SH-SY5Y (cell line): Measurements from ENCODE around the gene FAM117B.

Experiments used
- GATA2 ChIP-seq: IDR thresholded peaks from 2 replicates; pipeline ENCODE4 v1.6.1; 2011; ENCODE audit warnings: mild to moderate bottlenecking, low read depth, low read length
- GATA3 ChIP-seq: IDR thresholded peaks from 2 replicates; pipeline ENCODE4 v1.6.1; 2011; ENCODE audit warnings: low read depth, mild to moderate bottlenecking, low read length, moderate library complexity

DNA sequence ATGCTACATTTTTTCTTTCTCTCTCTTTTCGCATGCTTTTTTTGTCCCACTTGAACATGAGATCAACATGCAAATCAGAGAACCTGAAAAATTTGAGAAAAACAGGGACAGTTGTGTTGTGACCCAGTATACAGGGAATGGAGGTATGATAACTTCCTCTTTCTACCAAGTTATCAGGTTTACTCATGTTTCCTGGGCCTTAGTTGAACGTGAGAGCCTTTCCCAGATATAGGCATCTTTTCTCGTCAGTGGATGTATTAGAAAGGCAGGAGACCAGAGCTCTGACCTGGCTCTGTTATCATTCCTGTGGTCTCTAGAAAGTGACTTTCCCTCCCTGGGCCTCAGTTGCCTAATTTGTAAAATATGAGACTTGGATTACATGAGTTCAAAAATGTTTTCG, 30.1 kb upstream of the FAM117B start:
- TF ChIP-seq GATA3 (no peak), GATA2 (no peak)
